HTR-8/SVneo (cell line): Measurements from ENCODE around the gene PARD6B.
"Not testable (repeated sequence)": the region's sequence is repeated elsewhere in the genome, so short reads cannot be mapped to it uniquely, and the experiment has no call there.

Experiments
- DNase-seq: peaks from one replicate; pipeline ENCODE4 v3.0.0; 2011; ENCODE audit warnings: low spot score, mixed read lengths; ENCODE audit not compliant: insufficient read length
- FAIRE-seq: peaks from 2 replicates; lab custom pipeline; 2011; peaks lifted over from hg19 to GRCh38; lab: Jason Lieb, UNC

Gene PARD6B

DNA sequence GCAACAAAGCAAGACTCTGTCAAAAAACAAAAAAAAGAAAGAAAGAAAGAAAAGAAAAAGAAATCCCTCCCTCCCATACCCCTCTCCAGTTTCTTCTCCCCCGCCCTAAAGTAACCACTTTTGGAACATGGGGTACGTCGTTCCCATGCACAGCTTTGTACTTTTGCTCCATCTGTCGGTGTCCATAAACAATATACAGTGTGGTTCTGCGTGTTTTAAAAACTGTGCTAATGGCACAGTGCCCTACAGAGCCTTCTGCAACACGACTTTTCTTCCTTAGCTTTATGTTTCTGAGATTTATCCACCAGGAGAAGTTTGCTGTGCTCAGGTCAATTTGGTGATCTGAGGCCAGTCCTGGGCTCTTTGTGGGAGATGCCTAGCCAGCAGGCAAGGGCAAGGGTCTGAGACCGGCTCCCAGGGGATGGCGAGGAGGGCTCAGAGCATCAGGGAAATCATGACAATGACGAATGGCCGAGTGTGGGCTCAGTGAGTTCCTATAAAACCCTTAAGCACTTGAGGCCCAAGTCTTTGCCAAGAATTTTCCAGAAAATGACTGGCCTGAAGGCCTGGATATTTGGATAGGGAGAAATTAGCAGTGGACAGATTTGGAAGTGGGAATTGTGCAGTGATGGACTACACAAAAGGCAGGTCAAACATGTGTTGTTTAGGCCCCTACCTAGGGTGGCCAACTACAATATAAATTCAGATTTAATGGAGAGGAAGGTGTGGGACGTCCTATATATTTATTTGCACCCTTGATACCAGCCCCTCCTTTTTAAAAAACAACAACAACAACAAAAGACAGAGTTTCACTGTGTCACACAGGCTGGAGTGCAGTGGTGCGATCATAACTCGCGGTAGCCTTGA is 61.6 kb downstream of the PARD6B start:
- no peak for FAIRE-seq

DNA sequence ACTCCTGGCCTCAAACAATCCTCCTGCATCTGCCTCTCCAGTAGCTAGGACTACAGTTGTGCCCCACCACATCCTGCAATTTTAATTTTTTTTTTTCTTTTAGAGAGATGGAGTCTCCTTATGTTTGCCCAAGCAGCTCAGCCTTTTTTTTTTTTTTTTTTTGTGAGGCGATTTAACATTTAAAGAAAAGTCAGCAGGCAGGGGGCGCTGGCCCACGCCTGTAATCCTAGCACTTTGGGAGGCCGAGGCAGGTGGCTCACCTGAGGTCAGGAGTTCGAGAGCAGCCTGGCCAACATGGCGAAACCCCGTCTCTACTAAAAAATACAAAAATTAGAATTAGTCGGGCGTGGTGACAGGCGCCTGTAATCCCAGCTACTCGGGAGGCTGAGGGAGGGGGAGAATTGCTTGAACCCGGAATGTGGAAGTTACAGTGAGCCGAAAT is 62.2 kb downstream of the PARD6B start:
- FAIRE-seq, DNase-seq: not testable (repeated sequence)

More for the DNA sequence above, 61.6 kb downstream of the PARD6B start:
- DNase-seq: no peak

DNA sequence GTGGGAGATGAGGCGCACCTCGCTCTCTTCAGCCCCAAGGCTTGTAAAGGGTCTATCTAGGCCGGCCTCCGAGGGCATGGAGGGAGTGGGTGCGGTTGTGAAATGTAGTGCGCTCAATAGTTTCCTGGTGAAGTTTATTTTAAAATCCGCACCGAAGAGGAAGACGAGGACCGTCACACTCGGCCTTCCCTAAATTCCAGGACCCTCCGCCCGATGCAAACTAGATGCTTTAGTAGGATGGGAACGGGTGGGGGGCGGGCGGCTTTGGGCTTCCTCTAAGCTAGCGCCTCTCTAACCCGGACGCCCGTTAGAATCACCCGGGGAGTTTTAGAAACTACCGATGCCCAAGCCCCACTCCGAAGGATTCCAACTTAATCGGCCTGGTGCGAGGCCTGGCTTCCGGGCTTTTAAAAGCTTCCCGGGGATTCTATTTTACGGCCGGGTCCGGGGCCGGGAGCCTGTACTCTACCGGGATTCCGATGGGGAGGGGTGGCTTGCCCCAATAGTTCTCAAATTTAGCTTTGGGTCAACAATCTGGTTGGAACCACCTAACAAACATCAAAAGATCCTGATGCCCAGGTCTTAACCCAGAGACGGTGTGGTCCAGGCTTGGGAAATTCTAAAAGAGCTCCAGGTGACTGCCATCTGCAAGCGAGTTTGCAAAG is 62.9 kb downstream of the PARD6B start:
- DNase-seq: no peak
- FAIRE-seq: no peak

- FAIRE-seq (peak; percentile 97), DNase-seq (peak; percentile 99)
Measured at GRCh38 chr20:50794846-50795634, 63.7 kb downstream of the PARD6B start, which contains the start of gene BCAS4. TSS of gene BCAS4 (plus strand) at chr20:50795061. CDS start at chr20:50795084, 23 bp downstream.

GRCh38 chr20:50797142-50797541 is 65.8 kb downstream of the PARD6B start:
- FAIRE-seq: no peak
- no peak for DNase-seq

DNA sequence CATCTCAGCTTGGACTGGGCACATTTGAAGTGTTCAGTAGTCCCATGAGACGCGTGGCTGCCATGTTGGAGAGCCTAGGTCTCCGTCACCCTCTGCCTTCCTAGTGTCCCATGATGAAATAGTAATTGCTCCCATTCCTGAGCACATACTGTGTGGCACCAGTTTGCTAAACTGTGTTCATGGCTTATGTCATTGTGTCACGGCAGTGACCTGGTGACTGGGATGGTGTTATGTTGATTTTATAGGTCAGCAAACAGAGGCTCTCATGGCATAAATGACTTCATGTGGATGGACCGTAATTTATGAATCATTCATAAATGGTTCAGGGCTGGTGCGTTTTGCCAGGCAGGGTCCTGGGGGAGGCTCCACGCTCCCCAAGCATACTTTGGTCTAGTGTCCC is 67.3 kb downstream of the PARD6B start:
- FAIRE-seq (peak; percentile 88), DNase-seq (no peak)

DNA sequence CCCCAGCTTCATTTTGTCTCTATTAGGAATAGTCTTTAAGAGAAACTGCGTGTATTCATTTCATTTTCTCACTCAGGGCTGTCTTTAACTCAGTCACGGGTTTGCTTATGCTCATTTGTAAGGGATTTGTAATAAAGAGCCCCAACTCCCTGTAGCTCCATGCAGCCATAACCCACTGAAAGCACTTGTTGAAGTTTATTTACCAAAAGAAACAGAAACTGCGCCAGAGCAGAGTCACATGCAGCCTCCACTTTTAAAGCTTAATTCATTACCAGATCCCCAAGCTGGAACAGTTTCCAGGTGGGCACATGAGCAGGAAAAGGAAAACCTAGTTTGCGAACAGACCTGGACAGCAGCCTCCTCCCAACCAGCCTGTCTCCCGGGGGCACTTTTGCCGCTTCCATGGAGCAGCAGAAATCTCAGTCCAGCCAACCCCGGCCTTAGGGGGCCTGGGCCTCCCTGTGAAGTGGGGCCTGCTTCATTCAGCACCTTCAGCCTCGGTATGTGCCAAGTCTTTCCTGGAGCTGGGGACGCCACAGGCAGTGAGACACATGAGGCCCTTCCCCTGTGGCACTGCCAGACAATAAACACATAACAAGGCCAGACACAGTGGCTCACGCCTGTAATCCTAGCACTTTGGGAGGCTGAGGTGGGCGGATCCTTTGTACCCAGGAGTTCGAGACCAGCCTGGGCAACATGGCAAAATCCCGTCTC is 68.0 kb downstream of the PARD6B start:
- DNase-seq (no peak), FAIRE-seq (peak; percentile 40)

- DNase-seq: no peak
- no peak for FAIRE-seq
Measured at GRCh38 chr20:50799890-50800550, 68.6 kb downstream of the PARD6B start.

DNA sequence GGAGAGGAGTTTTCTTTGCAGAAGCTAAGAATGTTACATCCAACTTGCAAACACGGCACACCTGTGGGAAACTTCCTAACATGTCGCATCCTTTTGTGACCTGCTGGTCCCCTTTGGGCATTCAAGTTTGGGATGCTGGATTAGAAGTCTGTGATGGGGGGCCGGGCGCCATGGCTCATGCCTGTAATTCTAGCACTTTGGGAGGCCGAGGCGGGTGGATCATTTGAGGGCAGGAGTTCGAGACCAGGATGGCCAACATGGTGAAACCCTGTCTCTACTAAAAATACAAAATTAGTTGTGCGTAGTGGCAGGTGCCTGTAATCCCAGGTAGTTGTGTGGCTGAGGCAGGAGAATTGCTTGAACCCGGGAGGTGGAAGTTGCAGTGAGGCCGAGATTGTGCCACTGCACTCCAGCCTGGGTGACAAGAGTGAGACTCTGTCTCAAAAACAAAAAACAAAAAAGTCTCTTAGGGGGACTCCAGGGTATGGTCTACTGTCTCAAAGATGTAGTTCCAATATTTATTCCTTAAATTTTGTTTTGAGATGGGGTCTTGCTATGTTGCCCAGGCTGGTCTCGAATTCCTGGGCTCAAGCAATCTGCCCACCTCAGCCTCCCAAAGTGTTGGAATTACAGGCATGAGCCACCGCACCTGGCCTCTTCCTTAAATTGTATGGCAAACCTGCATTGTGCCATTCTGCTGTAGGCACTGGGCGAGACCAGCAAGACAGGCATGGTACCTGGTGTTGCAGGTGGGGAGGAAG is 69.8 kb downstream of the PARD6B start:
- FAIRE-seq: peak; percentile 79

GRCh38 chr20:50801747-50802125 is 70.4 kb downstream of the PARD6B start:
- FAIRE-seq: no peak
- DNase-seq: no peak

More for the DNA sequence above, 69.8 kb downstream of the PARD6B start:
- not testable (repeated sequence) for DNase-seq

- FAIRE-seq (no peak), DNase-seq (no peak)
Measured at GRCh38 chr20:50802289-50802688, 70.9 kb downstream of the PARD6B start.

- FAIRE-seq (peak; percentile 93), DNase-seq (no peak)
Measured at GRCh38 chr20:50804437-50805348, 73.3 kb downstream of the PARD6B start.

DNA sequence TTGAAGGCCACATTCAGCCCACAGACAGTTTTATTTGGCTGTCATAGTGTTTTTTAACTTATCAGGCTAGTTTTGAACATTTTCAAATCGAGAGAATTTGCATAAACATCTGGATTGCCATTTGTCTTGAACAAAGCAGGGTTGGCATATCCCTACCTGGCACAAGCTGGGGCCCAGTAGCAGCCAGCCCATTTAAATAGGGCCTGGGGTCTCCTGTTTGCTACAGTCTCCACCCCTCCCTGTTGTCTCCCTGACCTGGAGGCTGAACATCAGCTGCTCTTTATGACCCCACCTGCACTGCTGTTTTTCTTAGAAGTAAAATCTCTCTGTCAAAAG is 73.9 kb downstream of the PARD6B start:
- no peak for DNase-seq
- FAIRE-seq: no peak

DNA sequence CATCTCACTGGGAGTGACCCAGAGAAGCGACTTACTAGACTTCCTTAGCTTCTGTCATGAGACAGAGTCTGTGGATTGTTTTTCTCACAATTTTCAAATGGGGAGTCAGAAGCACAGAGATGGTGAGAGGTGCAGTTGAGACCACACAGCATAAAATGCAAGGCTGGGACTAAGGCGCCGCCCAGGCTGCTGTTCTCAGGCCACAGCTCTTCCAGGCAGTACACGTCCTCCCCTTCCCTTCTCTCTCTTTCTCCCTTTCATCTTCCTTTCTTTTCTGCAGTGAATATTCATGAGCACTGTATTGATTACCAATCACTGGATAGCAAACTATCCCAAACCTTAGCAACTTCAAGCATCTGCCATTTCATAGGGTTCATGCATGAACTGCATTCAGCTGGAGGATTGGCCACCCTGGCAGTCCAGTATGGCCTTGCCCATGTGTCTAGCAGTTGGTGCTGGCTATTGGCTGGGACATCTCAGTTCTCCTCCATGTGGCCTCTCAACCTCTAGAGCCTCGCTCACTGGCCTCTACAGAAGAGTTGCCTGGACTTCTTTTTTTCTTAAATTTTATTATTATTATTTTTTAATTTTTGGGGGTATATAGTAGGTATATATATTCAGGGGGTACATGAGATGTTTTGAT is 74.9 kb downstream of the PARD6B start:
- FAIRE-seq (peak; percentile 42), DNase-seq (no peak)
